Stomach (tissue), 4 donors: Measurements from ENCODE around the gene MRPS15.

Experiments used
- CTCF ChIP-seq, 7 experiments: fragments of 450-650 bp in 4 of 7; fragments of 200-600 bp in 3 of 7; sonication (generic) in 3 of 7; IDR thresholded peaks; one replicate each; pipeline ENCODE4 v1.5.1; 2016 to 2019; ENCODE audit warnings: antibody characterized with exemption in 7 of 7, control low read depth in 2 of 7, mild to moderate bottlenecking in 1 of 7
- POLR2A ChIP-seq, 4 donors: fragments of 450-650 bp; IDR thresholded peaks; one replicate each; pipeline ENCODE4 v1.6.1; 2016; ENCODE audit warnings: antibody characterized with exemption in 4 of 4, control low read depth in 2 of 4, mild to moderate bottlenecking in 1 of 4, moderate library complexity in 1 of 4
- POLR2AphosphoS5 ChIP-seq, 3 donors: sonication (generic); formaldehyde crosslinking; IDR thresholded peaks; one replicate each; pipeline ENCODE4 v1.6.1; 2016; ENCODE audit warnings: antibody characterized with exemption in 3 of 3

GRCh38 chr1:36420409-36420808 lies 43.8 kb downstream of the MRPS15 start:
- TF ChIP-seq CTCF (IDR thresholded peaks at IDR 0.05) (no peak), POLR2A (IDR thresholded peaks at IDR 0.05) (no peak), POLR2AphosphoS5 (IDR thresholded peaks at IDR 0.05) (no peak)
